HEK293 (cell line): ENCODE data around the gene TXNRD2.

Experiments
- CTCF ChIA-PET: fragments of 350-600 bp; formaldehyde crosslinking; extraction: SDS; loops from one replicate; lab custom pipeline; 2021; ENCODE audit warnings: antibody characterized with exemption; lab: Yijun Ruan, JAX
- POLR2A ChIA-PET: fragments of 300-600 bp; formaldehyde crosslinking; extraction: SDS; loops from one replicate; lab custom pipeline; 2020; ENCODE audit warnings: antibody characterized with exemption, inconsistent platforms; lab: Yijun Ruan, JAX
- H3K27ac ChIP-seq: fragments of 200-500 bp; sonication (Bioruptor generic); 2 replicates; pipeline ENCODE4 v1.5.1; 2014; ENCODE audit warnings: low read depth, low read length, control low read depth, inconsistent platforms; ENCODE audit errors: extremely low read depth
- H3K36me3 ChIP-seq, 2 experiments: fragments of 200-500 bp in 1 of 2; sonication (Bioruptor generic) in 1 of 2; 1 replicate in 1 of 2; 2 replicates in 1 of 2; pipeline ENCODE4 v1.5.1; 2014 to 2017; ENCODE audit warnings: inconsistent platforms in 2 of 2, low read length in 2 of 2; ENCODE audit not compliant: control insufficient read depth in 2 of 2, insufficient read depth in 1 of 2
- H3K4me1 ChIP-seq: fragments of 200-500 bp; sonication (Bioruptor generic); 2 replicates; pipeline ENCODE4 v1.5.1; 2014; ENCODE audit warnings: mild to moderate bottlenecking, low read length, inconsistent platforms; ENCODE audit not compliant: control insufficient read depth, insufficient read depth
- H3K4me3 ChIP-seq: 2 replicates; pipeline ENCODE4 v1.5.1; 2011; ENCODE audit warnings: low read depth, mild to moderate bottlenecking, control low read depth, low read length, moderate library complexity
- H3K9me3 ChIP-seq: fragments of 200-500 bp; sonication (Bioruptor generic); 2 replicates; pipeline ENCODE4 v1.5.1; 2014; ENCODE audit warnings: low read depth, low read length, inconsistent platforms; ENCODE audit not compliant: control insufficient read depth, insufficient read depth
- EGR2 ChIP-seq: fragments of 450-650 bp; formaldehyde crosslinking; IDR thresholded peaks from 2 replicates; pipeline ENCODE4 v1.5.1; 2016; ENCODE audit warnings: low read depth, missing biosample characterization, missing genetic modification characterization
- KLF17 ChIP-seq: fragments of 450-650 bp; formaldehyde crosslinking; IDR thresholded peaks from 2 replicates; pipeline ENCODE4 v1.5.1; 2016; ENCODE audit warnings: missing biosample characterization, missing genetic modification characterization
- KLF9 ChIP-seq: fragments of 450-650 bp; formaldehyde crosslinking; IDR thresholded peaks from 2 replicates; pipeline ENCODE4 v1.5.1; 2016; ENCODE audit warnings: missing biosample characterization, missing genetic modification characterization, low read depth
- MYNN ChIP-seq: fragments of 450-650 bp; formaldehyde crosslinking; IDR thresholded peaks from 2 replicates; pipeline ENCODE4 v1.5.1; 2016; ENCODE audit warnings: missing biosample characterization, missing genetic modification characterization, borderline replicate concordance
- OSR2 ChIP-seq: fragments of 450-650 bp; formaldehyde crosslinking; IDR thresholded peaks from 2 replicates; pipeline ENCODE4 v1.5.1; 2016; ENCODE audit warnings: missing biosample characterization, missing genetic modification characterization
- PATZ1 ChIP-seq: fragments of 450-650 bp; formaldehyde crosslinking; IDR thresholded peaks from 2 replicates; pipeline ENCODE4 v1.5.1; 2016; ENCODE audit warnings: missing biosample characterization, missing genetic modification characterization
- SCRT1 ChIP-seq: fragments of 450-650 bp; formaldehyde crosslinking; IDR thresholded peaks from 2 replicates; pipeline ENCODE4 v1.5.1; 2016; ENCODE audit warnings: missing biosample characterization, missing genetic modification characterization, borderline replicate concordance
- SP7 ChIP-seq: fragments of 450-650 bp; formaldehyde crosslinking; IDR thresholded peaks from 2 replicates; pipeline ENCODE4 v1.5.1; 2016; ENCODE audit warnings: missing biosample characterization, missing genetic modification characterization
- ZBTB21 ChIP-seq: fragments of 450-650 bp; formaldehyde crosslinking; IDR thresholded peaks from 2 replicates; pipeline ENCODE4 v1.5.1; 2017; ENCODE audit warnings: missing biosample characterization, missing genetic modification characterization
- ZBTB26 ChIP-seq: fragments of 450-650 bp; formaldehyde crosslinking; optimal IDR thresholded peaks from 2 replicates; pipeline ENCODE3; 2016; ENCODE audit warnings: missing biosample characterization, mild to moderate bottlenecking, missing genetic modification characterization
- ZFP69B ChIP-seq: fragments of 450-650 bp; formaldehyde crosslinking; IDR thresholded peaks from 2 replicates; pipeline ENCODE4 v1.5.1; 2016; ENCODE audit warnings: missing biosample characterization, missing genetic modification characterization
- ZIC2 ChIP-seq: fragments of 450-650 bp; formaldehyde crosslinking; IDR thresholded peaks from 2 replicates; pipeline ENCODE4 v1.5.1; 2016; ENCODE audit warnings: missing biosample characterization, missing genetic modification characterization
- ZNF157 ChIP-seq: fragments of 450-650 bp; formaldehyde crosslinking; IDR thresholded peaks from 2 replicates; pipeline ENCODE4 v1.5.1; 2016; ENCODE audit warnings: missing biosample characterization, missing genetic modification characterization
- ZNF354C ChIP-seq: fragments of 450-650 bp; formaldehyde crosslinking; IDR thresholded peaks from 2 replicates; pipeline ENCODE4 v1.5.1; 2016; ENCODE audit warnings: missing biosample characterization, missing genetic modification characterization, low read depth, borderline replicate concordance
- ZNF391 ChIP-seq: fragments of 450-650 bp; formaldehyde crosslinking; IDR thresholded peaks from 2 replicates; pipeline ENCODE4 v1.5.1; 2016; ENCODE audit warnings: low read depth, missing biosample characterization, missing genetic modification characterization, borderline replicate concordance
- ZNF571 ChIP-seq: fragments of 450-650 bp; formaldehyde crosslinking; IDR thresholded peaks from 2 replicates; pipeline ENCODE4 v1.5.0; 2017; ENCODE audit warnings: missing biosample characterization, missing genetic modification characterization
- ZNF654 ChIP-seq: fragments of 450-650 bp; formaldehyde crosslinking; IDR thresholded peaks from 2 replicates; pipeline ENCODE4 v1.5.1; 2016; ENCODE audit warnings: low read depth, missing biosample characterization, missing genetic modification characterization
- ZNF664 ChIP-seq: fragments of 450-650 bp; formaldehyde crosslinking; IDR thresholded peaks from 2 replicates; pipeline ENCODE4 v1.5.1; 2016; ENCODE audit warnings: missing biosample characterization, missing genetic modification characterization
- TF ChIP-seq, protein P1 (sequence below): fragments of 450-650 bp; formaldehyde crosslinking; IDR thresholded peaks from 2 replicates; pipeline ENCODE4 v1.5.1; 2017; ENCODE audit warnings: missing biosample characterization, missing genetic modification characterization
- TF ChIP-seq, protein P2 (sequence below): fragments of 450-650 bp; formaldehyde crosslinking; IDR thresholded peaks from 2 replicates; pipeline ENCODE4 v1.5.1; 2016; ENCODE audit warnings: missing biosample characterization, missing genetic modification characterization
- TF ChIP-seq, protein P3 (sequence below): fragments of 450-650 bp; formaldehyde crosslinking; IDR thresholded peaks from 2 replicates; pipeline ENCODE4 v1.5.1; 2016; ENCODE audit warnings: missing biosample characterization, missing genetic modification characterization, low read depth
- TF ChIP-seq, protein P4 (sequence below): fragments of 450-650 bp; formaldehyde crosslinking; IDR thresholded peaks from 2 replicates; pipeline ENCODE4 v1.5.1; 2017; ENCODE audit warnings: missing biosample characterization, missing genetic modification characterization
- TF ChIP-seq, protein P5 (sequence below): fragments of 450-650 bp; formaldehyde crosslinking; IDR thresholded peaks from 2 replicates; pipeline ENCODE4 v1.5.1; 2016; ENCODE audit warnings: missing biosample characterization, missing genetic modification characterization

The TXNRD2 gene

DNA sequence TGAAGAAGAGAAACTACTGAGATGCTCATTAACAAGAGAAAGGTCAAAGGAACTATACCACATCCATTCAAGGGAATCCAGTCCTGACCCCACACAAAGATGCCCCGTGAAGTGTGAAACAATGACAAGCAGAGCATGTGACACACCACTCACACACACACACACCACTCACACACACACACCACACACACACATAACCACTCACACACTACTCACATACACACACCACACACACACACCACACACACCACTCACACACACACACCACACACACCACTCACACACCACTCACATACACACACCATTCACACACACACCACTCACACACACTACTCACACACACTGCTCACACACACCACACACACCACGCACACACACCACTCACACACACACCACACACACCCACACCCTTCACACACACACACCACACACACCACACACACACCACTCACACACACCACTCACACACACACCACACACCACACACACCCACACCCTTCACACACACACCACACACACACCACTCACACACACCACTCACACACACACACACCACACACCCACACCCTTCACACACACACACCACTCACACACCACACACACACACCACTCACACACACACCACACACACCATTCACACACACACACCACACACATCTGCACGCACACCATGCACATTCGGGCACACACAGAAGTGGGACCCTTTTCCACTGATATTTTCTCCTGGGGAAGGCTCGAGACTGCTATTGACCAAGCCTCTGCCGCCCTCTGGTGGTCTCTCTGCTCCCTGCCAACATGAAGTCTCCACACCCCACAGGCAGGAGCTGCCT is 32.1 kb downstream of the TXNRD2 start:
- Histone ChIP-seq H3K4me3 (no peak overlapping the region), H3K27ac (no peak overlapping the region), H3K9me3 (no peaks in the 10 kb centered on the region), H3K4me1 (no peaks in the 10 kb centered on the region), H3K36me3 (peaks cover 4 to 33% of the 10 kb centered on the region in 2 experiments; a peak in 2 of 3 replicates)
- POLR2A ChIA-PET, result interaction anchor here (0.6 to 0.9 kb wide), 3 partner anchors 55 to 179 kb away, joined by 3 to 5 read pairs (median 3); partner anchors contain the start of genes GNB1L and RTL10
- CTCF ChIA-PET, result interaction anchor here (0.6 to 8.4 kb wide), 48 partner anchors 7 to 355 kb away, joined by 3 to 184 read pairs (median 6); partner anchors contain the start of gene GP1BB
- TF ChIP-seq SP7 (tag by site-specific recombination) (0 out of 2 replicates have a peak, but pooled peaks have one; percentile 46), EGR2 (tag by site-specific recombination) (peak; percentile 50), ZFP69B (peak; percentile 90), ZIC2 (peak; percentile 22; the same call in 1 of the 2 replicates), OSR2 (tag by site-specific recombination) (no peak), PATZ1 (tag by site-specific recombination) (peak; percentile 54), ZBTB21 (no peak), ZNF664 (tag by site-specific recombination) (no peak), ZNF391 (peak; percentile 57; the same call in 1 of the 2 replicates), ZBTB26 (peak; percentile 32), ZNF157 (tag by site-specific recombination) (no peak), KLF9 (tag by site-specific recombination) (peak; percentile 63; the same call in 1 of the 2 replicates), KLF17 (tag by site-specific recombination) (peak; percentile 32; the same call in 1 of the 2 replicates), MYNN (no peak), SCRT1 (no peak), ZNF571 (tag by site-specific recombination) (no peak), ZNF354C (tag by site-specific recombination) (no peak), ZNF654 (peak; percentile 94)
- TF ChIP-seq, protein P1, sequence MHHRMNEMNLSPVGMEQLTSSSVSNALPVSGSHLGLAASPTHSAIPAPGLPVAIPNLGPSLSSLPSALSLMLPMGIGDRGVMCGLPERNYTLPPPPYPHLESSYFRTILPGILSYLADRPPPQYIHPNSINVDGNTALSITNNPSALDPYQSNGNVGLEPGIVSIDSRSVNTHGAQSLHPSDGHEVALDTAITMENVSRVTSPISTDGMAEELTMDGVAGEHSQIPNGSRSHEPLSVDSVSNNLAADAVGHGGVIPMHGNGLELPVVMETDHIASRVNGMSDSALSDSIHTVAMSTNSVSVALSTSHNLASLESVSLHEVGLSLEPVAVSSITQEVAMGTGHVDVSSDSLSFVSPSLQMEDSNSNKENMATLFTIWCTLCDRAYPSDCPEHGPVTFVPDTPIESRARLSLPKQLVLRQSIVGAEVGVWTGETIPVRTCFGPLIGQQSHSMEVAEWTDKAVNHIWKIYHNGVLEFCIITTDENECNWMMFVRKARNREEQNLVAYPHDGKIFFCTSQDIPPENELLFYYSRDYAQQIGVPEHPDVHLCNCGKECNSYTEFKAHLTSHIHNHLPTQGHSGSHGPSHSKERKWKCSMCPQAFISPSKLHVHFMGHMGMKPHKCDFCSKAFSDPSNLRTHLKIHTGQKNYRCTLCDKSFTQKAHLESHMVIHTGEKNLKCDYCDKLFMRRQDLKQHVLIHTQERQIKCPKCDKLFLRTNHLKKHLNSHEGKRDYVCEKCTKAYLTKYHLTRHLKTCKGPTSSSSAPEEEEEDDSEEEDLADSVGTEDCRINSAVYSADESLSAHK, result peak; percentile 72; the same call in 1 of the 2 replicates
- TF ChIP-seq, protein P2, sequence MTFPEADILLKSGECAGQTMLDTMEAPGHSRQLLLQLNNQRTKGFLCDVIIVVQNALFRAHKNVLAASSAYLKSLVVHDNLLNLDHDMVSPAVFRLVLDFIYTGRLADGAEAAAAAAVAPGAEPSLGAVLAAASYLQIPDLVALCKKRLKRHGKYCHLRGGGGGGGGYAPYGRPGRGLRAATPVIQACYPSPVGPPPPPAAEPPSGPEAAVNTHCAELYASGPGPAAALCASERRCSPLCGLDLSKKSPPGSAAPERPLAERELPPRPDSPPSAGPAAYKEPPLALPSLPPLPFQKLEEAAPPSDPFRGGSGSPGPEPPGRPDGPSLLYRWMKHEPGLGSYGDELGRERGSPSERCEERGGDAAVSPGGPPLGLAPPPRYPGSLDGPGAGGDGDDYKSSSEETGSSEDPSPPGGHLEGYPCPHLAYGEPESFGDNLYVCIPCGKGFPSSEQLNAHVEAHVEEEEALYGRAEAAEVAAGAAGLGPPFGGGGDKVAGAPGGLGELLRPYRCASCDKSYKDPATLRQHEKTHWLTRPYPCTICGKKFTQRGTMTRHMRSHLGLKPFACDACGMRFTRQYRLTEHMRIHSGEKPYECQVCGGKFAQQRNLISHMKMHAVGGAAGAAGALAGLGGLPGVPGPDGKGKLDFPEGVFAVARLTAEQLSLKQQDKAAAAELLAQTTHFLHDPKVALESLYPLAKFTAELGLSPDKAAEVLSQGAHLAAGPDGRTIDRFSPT (tag by site-specific recombination), result no peak
- TF ChIP-seq, protein P3, sequence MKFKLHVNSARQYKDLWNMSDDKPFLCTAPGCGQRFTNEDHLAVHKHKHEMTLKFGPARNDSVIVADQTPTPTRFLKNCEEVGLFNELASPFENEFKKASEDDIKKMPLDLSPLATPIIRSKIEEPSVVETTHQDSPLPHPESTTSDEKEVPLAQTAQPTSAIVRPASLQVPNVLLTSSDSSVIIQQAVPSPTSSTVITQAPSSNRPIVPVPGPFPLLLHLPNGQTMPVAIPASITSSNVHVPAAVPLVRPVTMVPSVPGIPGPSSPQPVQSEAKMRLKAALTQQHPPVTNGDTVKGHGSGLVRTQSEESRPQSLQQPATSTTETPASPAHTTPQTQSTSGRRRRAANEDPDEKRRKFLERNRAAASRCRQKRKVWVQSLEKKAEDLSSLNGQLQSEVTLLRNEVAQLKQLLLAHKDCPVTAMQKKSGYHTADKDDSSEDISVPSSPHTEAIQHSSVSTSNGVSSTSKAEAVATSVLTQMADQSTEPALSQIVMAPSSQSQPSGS (tag by site-specific recombination), result no peak
- TF ChIP-seq, protein P4, sequence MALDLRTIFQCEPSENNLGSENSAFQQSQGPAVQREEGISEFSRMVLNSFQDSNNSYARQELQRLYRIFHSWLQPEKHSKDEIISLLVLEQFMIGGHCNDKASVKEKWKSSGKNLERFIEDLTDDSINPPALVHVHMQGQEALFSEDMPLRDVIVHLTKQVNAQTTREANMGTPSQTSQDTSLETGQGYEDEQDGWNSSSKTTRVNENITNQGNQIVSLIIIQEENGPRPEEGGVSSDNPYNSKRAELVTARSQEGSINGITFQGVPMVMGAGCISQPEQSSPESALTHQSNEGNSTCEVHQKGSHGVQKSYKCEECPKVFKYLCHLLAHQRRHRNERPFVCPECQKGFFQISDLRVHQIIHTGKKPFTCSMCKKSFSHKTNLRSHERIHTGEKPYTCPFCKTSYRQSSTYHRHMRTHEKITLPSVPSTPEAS (tag by site-specific recombination), result peak; percentile 86
- TF ChIP-seq, protein P5, sequence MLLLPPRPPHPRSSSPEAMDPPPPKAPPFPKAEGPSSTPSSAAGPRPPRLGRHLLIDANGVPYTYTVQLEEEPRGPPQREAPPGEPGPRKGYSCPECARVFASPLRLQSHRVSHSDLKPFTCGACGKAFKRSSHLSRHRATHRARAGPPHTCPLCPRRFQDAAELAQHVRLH (tag by site-specific recombination), result no peak
